Activated CD4-positive, alpha-beta T cell treated with anti-CD3 and anti-CD28 coated beads, Interleukin-2, amount 50 U/mL, for 1 hour (primary cell): ENCODE data around the gene L1TD1.
"Not testable (repeated sequence)": the region's sequence is repeated elsewhere in the genome, so short reads cannot be mapped to it uniquely, and the experiment has no call there.

ENCODE experiments used
- DNase-seq: peaks from one replicate; pipeline ENCODE4 v3.0.0-alpha.2; 2020

Gene L1TD1

GRCh38 chr1:62208087-62208486, 13.4 kb downstream of the L1TD1 start:
- DNase-seq: no peak

- DNase-seq: no peak
Measured at GRCh38 chr1:62208970-62209369, 14.3 kb downstream of the L1TD1 start.

GRCh38 chr1:62209931-62210595, 15.4 kb downstream of the L1TD1 start:
- no peak for DNase-seq

GRCh38 chr1:62210960-62211359, 16.3 kb downstream of the L1TD1 start:
- no peak for DNase-seq

GRCh38 chr1:62212411-62212810, 17.8 kb downstream of the L1TD1 start:
- DNase-seq: no peak

GRCh38 chr1:62213075-62213914, 18.6 kb downstream of the L1TD1 start:
- DNase-seq: no peak

GRCh38 chr1:62218604-62219003, 24.0 kb downstream of the L1TD1 start:
- DNase-seq: no peak

GRCh38 chr1:62220456-62220855, 25.8 kb downstream of the L1TD1 start:
- not testable (repeated sequence) for DNase-seq

GRCh38 chr1:62221171-62221570, 26.5 kb downstream of the L1TD1 start:
- DNase-seq: no peak

GRCh38 chr1:62222321-62222720, 27.7 kb downstream of the L1TD1 start:
- no peak for DNase-seq

- no peak for DNase-seq
Measured at GRCh38 chr1:62224182-62224581, 29.5 kb downstream of the L1TD1 start.

GRCh38 chr1:62227496-62227895, 32.8 kb downstream of the L1TD1 start:
- no peak for DNase-seq

- no peak for DNase-seq
Measured at GRCh38 chr1:62228136-62228882, 33.7 kb downstream of the L1TD1 start.

- no peak for DNase-seq
Measured at GRCh38 chr1:62228883-62229187, 34.2 kb downstream of the L1TD1 start.

- DNase-seq: no peak
Measured at GRCh38 chr1:62229468-62229867, 34.8 kb downstream of the L1TD1 start.

- no peak for DNase-seq
Measured at GRCh38 chr1:62229932-62230331, 35.3 kb downstream of the L1TD1 start.

- DNase-seq: no peak
Measured at GRCh38 chr1:62230718-62231117, 36.1 kb downstream of the L1TD1 start.

- DNase-seq: no peak
Measured at GRCh38 chr1:62232871-62233278, 38.2 kb downstream of the L1TD1 start.

- DNase-seq: no peak
Measured at GRCh38 chr1:62233926-62234450, 39.3 kb downstream of the L1TD1 start.

- DNase-seq: no peak
Measured at GRCh38 chr1:62234688-62235087, 40.0 kb downstream of the L1TD1 start.

GRCh38 chr1:62235576-62235975, 40.9 kb downstream of the L1TD1 start:
- no peak for DNase-seq

GRCh38 chr1:62237361-62237760, 42.7 kb downstream of the L1TD1 start:
- no peak for DNase-seq

- no peak for DNase-seq
Measured at GRCh38 chr1:62237950-62238374, 43.3 kb downstream of the L1TD1 start.

GRCh38 chr1:62238507-62238906, 43.9 kb downstream of the L1TD1 start:
- DNase-seq: no peak
